Lower leg skin (tissue), 3 donors: ENCODE results near the gene SH2B3.

Experiments
- CTCF ChIP-seq, 3 donors: fragments of 450-650 bp; IDR thresholded peaks; one replicate each; pipeline ENCODE4 v1.5.1; 2016; ENCODE audit warnings: antibody characterized with exemption in 3 of 3, mild to moderate bottlenecking in 3 of 3, moderate library complexity in 2 of 3
- POLR2A ChIP-seq, 2 donors: fragments of 450-650 bp; IDR thresholded peaks; one replicate each; pipeline ENCODE4 v1.6.1; 2016 to 2017; ENCODE audit warnings: antibody characterized with exemption in 2 of 2, mild to moderate bottlenecking in 1 of 2, moderate library complexity in 1 of 2

- TF ChIP-seq CTCF (IDR thresholded peaks at IDR 0.05) (no peak), POLR2A (IDR thresholded peaks at IDR 0.05) (no peak)
Observed at GRCh38 chr12:111454716-111455447, 49.2 kb downstream of the SH2B3 start.
